Ishikawa (cell line): ENCODE results near the gene CXXC4.

Experiments
- TAF1 ChIP-seq: IDR thresholded peaks from 2 replicates; pipeline ENCODE4 v1.6.1; 2012; ENCODE audit warnings: low read depth, mild to moderate bottlenecking
- TEAD4 ChIP-seq: IDR thresholded peaks from 2 replicates; pipeline ENCODE4 v1.6.1; 2012

DNA sequence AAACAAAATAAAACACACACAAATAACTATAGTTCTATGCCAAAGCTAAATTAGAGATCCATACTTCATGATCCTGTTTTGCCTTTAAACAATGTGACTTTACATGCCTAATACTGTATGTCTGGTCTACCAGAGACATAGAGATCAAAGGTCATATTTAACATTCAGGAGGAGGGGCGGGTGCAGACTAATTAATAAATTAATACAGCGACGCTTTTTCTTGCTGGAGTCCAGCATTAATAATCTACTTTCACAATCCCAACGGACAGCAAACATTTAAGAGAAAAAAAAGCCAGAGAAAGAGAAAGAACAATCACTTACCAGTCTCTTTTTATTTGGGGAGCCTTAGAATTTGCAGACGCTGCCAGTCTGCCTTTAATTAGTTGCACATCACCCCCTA lies 509 bp downstream of the CXXC4 start:
- no peak for TF ChIP-seq TAF1
- no peak for TF ChIP-seq TEAD4
